Measurements from ENCODE around the gene RARG. TPM values are rescaled to one million over a fixed set of nuclear protein-coding genes. Genes with fewer than 3 reads are reported as not detected.
A peak's percentile ranks its signal among the peaks of the same experiment; 100 is the strongest.

The RARG gene
- total and polyA plus RNA-seq, 7 donors: 3.7 to 10.8 (median 6.2) TPM

DNA sequence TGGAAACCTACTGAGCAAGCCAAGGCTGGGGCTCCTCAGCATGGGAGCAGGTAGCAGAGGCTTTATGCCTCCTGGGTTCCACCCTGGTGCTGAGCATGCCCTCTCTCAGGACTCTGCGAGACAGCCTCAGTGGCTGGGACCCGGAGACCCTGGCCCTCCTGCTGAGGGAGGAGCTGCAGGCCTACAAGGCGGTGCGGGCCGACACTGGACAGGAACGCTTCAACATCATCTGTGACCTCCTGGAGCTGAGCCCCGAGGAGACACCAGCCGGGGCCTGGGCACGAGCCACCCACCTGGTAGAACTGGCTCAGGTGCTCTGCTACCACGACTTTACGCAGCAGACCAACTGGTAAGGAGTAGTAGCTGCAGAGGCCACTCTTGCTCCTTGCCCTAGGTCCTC is 44.5 kb upstream of the RARG start:
- intact Hi-C loops (cut with DNase I): no loop called here
- H3K27ac ChIP-seq: no peak overlapping the region
- H3K9me3 ChIP-seq: no peaks in the 10 kb centered on the region
- no peaks in the 10 kb centered on the region for H3K27me3 ChIP-seq (ENCODE audit: insufficient read depth in 3 of 3, low read length in 2 of 3)
- WGBS, 3 donors: 95 to 99% (median 96%) methylated on average over 11 of the region's 11 CpGs
- H3K36me3 ChIP-seq (ENCODE audit: insufficient read depth in 1 of 2, low read depth in 1 of 2): no peaks in the 10 kb centered on the region
- peak in 1 of 2 donors; percentile 31 for DNase-seq
- no peak for ATAC-seq
- H3K4me1 ChIP-seq: no peaks in the 10 kb centered on the region
- no peak overlapping the region for H3K4me3 ChIP-seq
- TF ChIP-seq, protein P1, sequence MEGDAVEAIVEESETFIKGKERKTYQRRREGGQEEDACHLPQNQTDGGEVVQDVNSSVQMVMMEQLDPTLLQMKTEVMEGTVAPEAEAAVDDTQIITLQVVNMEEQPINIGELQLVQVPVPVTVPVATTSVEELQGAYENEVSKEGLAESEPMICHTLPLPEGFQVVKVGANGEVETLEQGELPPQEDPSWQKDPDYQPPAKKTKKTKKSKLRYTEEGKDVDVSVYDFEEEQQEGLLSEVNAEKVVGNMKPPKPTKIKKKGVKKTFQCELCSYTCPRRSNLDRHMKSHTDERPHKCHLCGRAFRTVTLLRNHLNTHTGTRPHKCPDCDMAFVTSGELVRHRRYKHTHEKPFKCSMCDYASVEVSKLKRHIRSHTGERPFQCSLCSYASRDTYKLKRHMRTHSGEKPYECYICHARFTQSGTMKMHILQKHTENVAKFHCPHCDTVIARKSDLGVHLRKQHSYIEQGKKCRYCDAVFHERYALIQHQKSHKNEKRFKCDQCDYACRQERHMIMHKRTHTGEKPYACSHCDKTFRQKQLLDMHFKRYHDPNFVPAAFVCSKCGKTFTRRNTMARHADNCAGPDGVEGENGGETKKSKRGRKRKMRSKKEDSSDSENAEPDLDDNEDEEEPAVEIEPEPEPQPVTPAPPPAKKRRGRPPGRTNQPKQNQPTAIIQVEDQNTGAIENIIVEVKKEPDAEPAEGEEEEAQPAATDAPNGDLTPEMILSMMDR (IDR thresholded peaks at IDR 0.05): no peak

DNA sequence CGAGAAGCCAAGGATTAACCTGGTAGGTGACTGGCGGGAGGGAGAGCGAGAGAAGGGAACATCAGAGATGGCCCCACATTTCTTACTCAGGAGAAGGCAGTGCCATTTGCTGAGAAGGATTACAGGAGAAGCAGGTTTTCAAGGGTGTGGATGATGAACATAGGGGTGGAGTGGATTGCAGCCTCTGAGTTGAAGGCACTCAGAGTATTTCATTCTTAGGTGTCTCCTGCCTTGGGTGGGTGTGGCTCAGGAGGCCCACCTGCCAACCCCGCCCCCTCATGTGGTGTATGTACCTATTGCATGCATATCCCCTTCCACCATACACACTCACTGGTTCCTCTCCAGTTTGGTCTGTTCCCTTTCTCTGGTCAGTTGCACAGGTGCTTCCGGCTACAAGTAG is 42.4 kb upstream of the RARG start:
- intact Hi-C loops (cut with DNase I): no loop called here
- no peaks in the 10 kb centered on the region for H3K36me3 ChIP-seq (ENCODE audit: insufficient read depth in 1 of 2, low read depth in 1 of 2)
- no peaks in the 10 kb centered on the region for H3K4me1 ChIP-seq
- no peaks in the 10 kb centered on the region for H3K9me3 ChIP-seq
- H3K27me3 ChIP-seq (ENCODE audit: insufficient read depth in 3 of 3, low read length in 2 of 3): no peaks in the 10 kb centered on the region
- 93 to 99% (median 94%) methylated on average over 5 of the region's 5 CpGs for WGBS, 3 donors
- DNase-seq: peak in 1 of 2 donors; percentile 32
- ATAC-seq: no peak
- H3K27ac ChIP-seq: no peak overlapping the region
- no peak overlapping the region for H3K4me3 ChIP-seq
- TF ChIP-seq, protein P1 (IDR thresholded peaks at IDR 0.05): no peak

DNA sequence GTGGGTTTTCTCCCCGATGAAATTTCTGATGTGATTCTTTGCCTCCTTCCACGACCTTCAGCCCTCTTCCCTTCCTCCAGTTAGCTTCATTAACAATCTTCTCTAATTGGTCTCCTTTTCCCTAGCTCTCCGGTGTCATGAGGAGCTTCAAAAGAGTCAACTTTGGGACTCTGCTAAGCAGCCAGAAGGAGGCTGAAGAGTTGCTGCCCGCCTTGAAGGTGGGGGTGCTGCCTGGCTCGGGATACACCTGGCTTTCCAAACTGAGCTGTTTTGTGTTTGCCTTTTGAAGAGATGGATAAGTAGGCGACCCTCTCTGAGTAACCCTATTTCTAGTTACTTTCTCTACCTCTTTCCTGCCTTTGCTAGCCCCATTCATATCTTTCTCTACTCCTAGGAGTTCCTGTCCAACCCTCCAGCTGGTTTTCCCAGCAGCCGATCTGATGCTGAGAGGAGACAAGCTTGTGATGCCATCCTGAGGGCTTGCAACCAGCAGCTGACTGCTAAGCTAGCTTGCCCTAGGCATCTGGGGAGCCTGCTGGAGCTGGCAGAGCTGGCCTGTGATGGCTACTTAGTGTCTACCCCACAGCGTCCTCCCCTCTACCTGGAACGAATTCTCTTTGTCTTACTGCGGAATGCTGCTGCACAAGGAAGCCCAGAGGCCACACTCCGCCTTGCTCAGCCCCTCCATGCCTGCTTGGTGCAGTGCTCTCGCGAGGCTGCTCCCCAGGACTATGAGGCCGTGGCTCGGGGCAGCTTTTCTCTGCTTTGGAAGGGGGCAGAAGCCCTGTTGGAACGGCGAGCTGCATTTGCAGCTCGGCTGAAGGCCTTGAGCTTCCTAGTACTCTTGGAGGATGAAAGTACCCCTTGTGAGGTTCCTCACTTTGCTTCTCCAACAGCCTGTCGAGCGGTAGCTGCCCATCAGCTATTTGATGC is 36.9 kb upstream of the RARG start:
- TF ChIP-seq, protein P1 (IDR thresholded peaks at IDR 0.05): no peak
- no peak for DNase-seq
- Histone ChIP-seq H3K27me3 (ENCODE audit: insufficient read depth in 3 of 3, low read length in 2 of 3) (no peaks in the 10 kb centered on the region), H3K9me3 (no peaks in the 10 kb centered on the region), H3K36me3 (ENCODE audit: insufficient read depth in 1 of 2, low read depth in 1 of 2) (no peaks in the 10 kb centered on the region), H3K4me1 (no peaks in the 10 kb centered on the region), H3K4me3 (peak overlapping the region; percentile 74), H3K27ac (no peak overlapping the region)
- ATAC-seq: no peak
- 55 to 56% (median 56%) methylated on average over 20 of the region's 20 CpGs for WGBS, 3 donors
- intact Hi-C loops (cut with DNase I): no loop called here

DNA sequence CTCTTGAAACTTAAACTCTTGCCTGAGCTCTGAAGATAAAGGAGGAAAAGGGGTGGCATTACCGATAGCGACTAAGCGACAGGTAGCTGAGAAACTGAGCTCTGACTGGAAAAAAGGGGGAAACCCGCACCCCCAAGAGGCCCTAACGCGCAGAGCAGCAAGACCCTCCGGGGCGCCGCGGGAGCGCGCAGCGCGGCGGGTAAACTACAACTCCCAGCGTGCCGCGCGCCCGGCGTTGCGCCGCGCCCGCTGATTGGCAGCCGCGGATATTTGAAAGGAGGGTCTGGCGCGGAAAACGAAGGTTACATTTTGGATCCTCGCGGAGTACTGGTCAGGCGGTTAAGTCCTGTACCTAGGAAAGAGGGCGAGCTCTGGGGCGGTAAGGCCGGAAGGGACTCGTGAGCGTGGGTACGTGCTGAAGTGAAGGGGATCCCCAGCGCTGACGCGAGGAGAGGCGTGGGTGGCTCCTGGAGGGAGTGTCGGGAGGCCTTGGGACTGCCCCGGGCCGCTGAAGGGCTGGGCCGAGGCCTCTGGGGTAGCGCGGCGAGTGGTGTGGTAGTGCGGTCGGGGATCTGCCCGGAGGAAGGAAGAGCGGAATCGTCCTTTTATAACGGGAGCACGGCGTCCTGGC is 36.1 kb upstream of the RARG start, which contains the start of gene ESPL1:
Gene ESPL1 (plus strand): TSS at position 301 of the 631 bp plus-strand sequence. CDS start 468 bp downstream, outside the sequence.
- intact Hi-C loops (cut with DNase I): no loop called here
- ATAC-seq (peak; percentile 90 to 99 (median 94)), DNase-seq (peak; percentile 72 to 81)
- no peaks in the 10 kb centered on the region for H3K4me1 ChIP-seq
- H3K27ac ChIP-seq: peak within 1 kb of the TSS; percentile 32
- TF ChIP-seq, protein P1 (IDR thresholded peaks at IDR 0.05): no peak
- H3K27me3 ChIP-seq (ENCODE audit: insufficient read depth in 3 of 3, low read length in 2 of 3): no peaks in the 10 kb centered on the region
- H3K4me3 ChIP-seq: peak within 1 kb of the TSS; percentile 74
- H3K36me3 ChIP-seq (ENCODE audit: insufficient read depth in 1 of 2, low read depth in 1 of 2): no peaks in the 10 kb centered on the region
- 0 to 1% (median 0%) methylated on average over 56 to 58 of the region's 58 CpGs for WGBS, 3 donors
- no peaks in the 10 kb centered on the region for H3K9me3 ChIP-seq
